GM23338 (cell line): Measurements from ENCODE around the gene TAF3. TPM values are rescaled to one million over a fixed set of nuclear protein-coding genes. Genes with fewer than 3 reads are reported as not detected.

Experiments
- ATAC-seq: fragments of 200-7000 bp; cut with Tn5 transposase; 3 replicates; pipeline ENCODE4 v1.9.1; 2020
- DNase-seq: peaks from one replicate; pipeline ENCODE4 v3.0.0-alpha.2; 2015; ENCODE audit warnings: low spot score
- H2AFZ ChIP-seq: fragments of 200-600 bp; sonication (generic); 2 replicates; pipeline ENCODE4 v1.8.0; 2016; ENCODE audit warnings: antibody characterized with exemption, mild to moderate bottlenecking, moderate library complexity
- H3F3A ChIP-seq: fragments of 200-600 bp; sonication (generic); replicated peaks from 2 replicates; pipeline ENCODE4 v1.8.0; 2017; ENCODE audit warnings: antibody characterized with exemption, mixed run types, low read depth
- H3K27ac ChIP-seq: fragments of 200-600 bp; sonication (generic); 2 replicates; pipeline ENCODE4 v1.6.1; 2016; ENCODE audit warnings: low read depth
- H3K27me3 ChIP-seq: fragments of 200-600 bp; sonication (generic); 2 replicates; pipeline ENCODE4 v1.8.0; 2016; ENCODE audit warnings: mild to moderate bottlenecking, mixed run types, moderate library complexity; ENCODE audit not compliant: insufficient read depth
- H3K36me3 ChIP-seq: fragments of 200-600 bp; sonication (generic); 2 replicates; pipeline ENCODE4 v1.8.0; 2016; ENCODE audit warnings: mild to moderate bottlenecking; ENCODE audit not compliant: insufficient read depth
- H3K4me1 ChIP-seq: fragments of 200-600 bp; sonication (generic); 2 replicates; pipeline ENCODE4 v1.8.0; 2016; ENCODE audit warnings: mild to moderate bottlenecking, moderate library complexity; ENCODE audit not compliant: insufficient read depth
- H3K4me2 ChIP-seq: fragments of 200-600 bp; sonication (generic); 2 replicates; pipeline ENCODE4 v1.7.1; 2017; ENCODE audit warnings: mixed run types
- H3K4me3 ChIP-seq: fragments of 200-600 bp; sonication (generic); 2 replicates; pipeline ENCODE4 v1.6.1; 2016; ENCODE audit warnings: mixed run types
- H3K79me2 ChIP-seq: fragments of 200-600 bp; sonication (generic); replicated peaks from 2 replicates; pipeline ENCODE4 v1.8.0; 2017; ENCODE audit warnings: mild to moderate bottlenecking; ENCODE audit not compliant: insufficient read depth
- H3K9me2 ChIP-seq: fragments of 200-600 bp; sonication (generic); 2 replicates; pipeline ENCODE4 v1.8.0; 2017; ENCODE audit not compliant: insufficient read depth
- H4K20me1 ChIP-seq: fragments of 200-600 bp; sonication (generic); replicated peaks from 2 replicates; pipeline ENCODE4 v1.8.0; 2017; ENCODE audit warnings: mild to moderate bottlenecking; ENCODE audit not compliant: insufficient read depth
- H3K27ac Mint-ChIP-seq: 2 replicates; pipeline ENCODE4 v1.8.0; 2020; ENCODE audit warnings: inconsistent platforms, mild to moderate bottlenecking, moderate library complexity, mixed read lengths
- H3K27me3 Mint-ChIP-seq: 3 replicates; pipeline ENCODE4 v1.8.0; 2022; ENCODE audit warnings: low read depth, mild to moderate bottlenecking, moderate library complexity, mixed read lengths, inconsistent platforms; ENCODE audit not compliant: insufficient read depth, poor library complexity
- H3K36me3 Mint-ChIP-seq: 3 replicates; pipeline ENCODE4 v1.8.0; 2021; ENCODE audit warnings: low read depth, mild to moderate bottlenecking, inconsistent platforms, moderate library complexity, mixed read lengths
- H3K4me1 Mint-ChIP-seq: 3 replicates; pipeline ENCODE4 v1.8.0; 2020; ENCODE audit warnings: mild to moderate bottlenecking, inconsistent platforms, mixed read lengths
- H3K4me3 Mint-ChIP-seq: 3 replicates; pipeline ENCODE4 v1.8.0; 2021; ENCODE audit warnings: moderate library complexity, mild to moderate bottlenecking, inconsistent platforms, mixed read lengths
- H3K9me3 Mint-ChIP-seq: 3 replicates; pipeline ENCODE4 v1.8.0; 2020; ENCODE audit warnings: moderate library complexity, mild to moderate bottlenecking, inconsistent platforms, mixed read lengths
- ETS1 ChIP-seq: IDR thresholded peaks from 2 replicates; pipeline ENCODE4 v1.6.1; 2016; ENCODE audit warnings: antibody characterized with exemption
- EZH2 ChIP-seq: fragments of 200-600 bp; sonication (generic); IDR thresholded peaks from one replicate; pipeline ENCODE4 v1.8.0; 2017; ENCODE audit warnings: antibody characterized with exemption, mild to moderate bottlenecking, low read depth; ENCODE audit not compliant: unreplicated experiment
- EZH2phosphoT487 ChIP-seq: fragments of 200-600 bp; sonication (generic); IDR thresholded peaks from one replicate; pipeline ENCODE4 v1.8.1; 2018; ENCODE audit warnings: antibody characterized with exemption; ENCODE audit not compliant: unreplicated experiment
- ZNF331 ChIP-seq: fragments of 250-450 bp; sonication (Bioruptor Pico); IDR thresholded peaks from 2 replicates; pipeline ENCODE4 v1.5.0; 2020; ENCODE audit warnings: low read depth, mild to moderate bottlenecking, moderate library complexity
- ZNF462 ChIP-seq: fragments of 250-450 bp; sonication (Bioruptor Pico); IDR thresholded peaks from 2 replicates; pipeline ENCODE4 v1.5.0; 2020; ENCODE audit warnings: mild to moderate bottlenecking, moderate library complexity
- polyA plus RNA-seq: library from polyadenylated mRNA; unstranded; fragments of >200 nt; fragmentation: Nextera tagmentation; extraction: Ambion mirVana; gene quantifications from 2 replicates; pipeline ENCODE4 v1.2.1, GENCODE V29; 2016
- total RNA-seq: library from RNA; depleted of rRNA; stranded (reverse); fragments of >200 nt; shearing (Covaris generic); gene quantifications from 2 replicates; pipeline ENCODE4 v1.2.3, GENCODE V29; 2014

TAF3 gene
- total and polyA plus RNA-seq, 2 experiments from 2014 or later, result 6.4 to 15.2 TPM

GRCh38 chr10:7906128-7906527 lies 87.8 kb downstream of the TAF3 start (continued):
- TF ChIP-seq ZNF462 (no peak), ETS1 (no peak), ZNF331 (CRISPR knock-in tag) (no peak), EZH2 (no peak)

GRCh38 chr10:7908541-7909210 lies 90.4 kb downstream of the TAF3 start:
- H3F3A ChIP-seq, result no peaks in the 10 kb centered on the region
- no peak overlapping the region for H3K27ac ChIP-seq
- no peaks in the 10 kb centered on the region for H3K36me3 ChIP-seq
- Mint-ChIP-seq H3K27me3 (no peaks in the 10 kb centered on the region), H3K4me3 (no peak overlapping the region), H3K4me1 (peaks cover 19% of the 10 kb centered on the region; the same call in 2 of the 3 replicates), H3K27ac (no peak overlapping the region), H3K9me3 (no peaks in the 10 kb centered on the region), H3K36me3 (no peaks in the 10 kb centered on the region)
- H2AFZ ChIP-seq, result no peak overlapping the region
- no peak overlapping the region for H3K4me2 ChIP-seq
- ATAC-seq, result no peak
- no peak for DNase-seq
- no peak overlapping the region for H3K4me3 ChIP-seq
- H3K79me2 ChIP-seq, result peaks cover 12% of the 10 kb centered on the region; the same call in 1 of the 2 replicates
- no peaks in the 10 kb centered on the region for H4K20me1 ChIP-seq
- peaks cover 10% of the 10 kb centered on the region for H3K4me1 ChIP-seq
- no peaks in the 10 kb centered on the region for H3K27me3 ChIP-seq
- H3K9me2 ChIP-seq, result no peaks in the 10 kb centered on the region
- no peak for TF ChIP-seq EZH2phosphoT487
- no peak for TF ChIP-seq ZNF331 (CRISPR knock-in tag)
- no peak for TF ChIP-seq ZNF462
